HUES64 (cell line): ENCODE results near the gene OR10H1. TPM values are rescaled to one million over a fixed set of nuclear protein-coding genes. Genes with fewer than 3 reads are reported as not detected.
"Not testable (repeated sequence)": the region's sequence is repeated elsewhere in the genome, so short reads cannot be mapped to it uniquely, and the experiment has no call there.

Experiments
- H3K27ac ChIP-seq: 2 replicates; pipeline ENCODE4 v1.7.0; 2013; ENCODE audit warnings: low read depth, low read length, inconsistent platforms
- H3K27me3 ChIP-seq: 2 replicates; pipeline ENCODE4 v1.6.1; 2013; ENCODE audit warnings: mild to moderate bottlenecking, low read length; ENCODE audit not compliant: insufficient read depth
- H3K36me3 ChIP-seq: 2 replicates; pipeline ENCODE4 v1.6.1; 2013; ENCODE audit warnings: mild to moderate bottlenecking, low read length; ENCODE audit not compliant: insufficient read depth
- H3K4me1 ChIP-seq: 2 replicates; pipeline ENCODE4 v1.6.1; 2013; ENCODE audit warnings: mild to moderate bottlenecking, low read length, moderate library complexity; ENCODE audit not compliant: insufficient read depth
- H3K4me3 ChIP-seq: 2 replicates; pipeline ENCODE4 v1.5.1; 2013; ENCODE audit warnings: mild to moderate bottlenecking, low read length, moderate library complexity
- H3K9ac ChIP-seq: 2 replicates; pipeline ENCODE4 v1.6.1; 2013; ENCODE audit warnings: mild to moderate bottlenecking, low read depth, low read length
- H3K9me3 ChIP-seq: 2 replicates; pipeline ENCODE4 v1.6.1; 2013; ENCODE audit warnings: low read depth, low read length; ENCODE audit not compliant: insufficient read depth
- whole genome bisulfite sequencing: fragments of 150-250, 120-280 bp; methylation state at CpG from one replicate; pipeline ENCODE4 v1.1.7; 2013; ENCODE audit warnings: missing lambda C conversion rate; 5-methylcytosine and 5-hydroxymethylcytosine counted together
- polyA plus RNA-seq, 2 experiments: library from polyadenylated mRNA; stranded (reverse); fragments of 50-300 nt; gene quantifications; one replicate each; pipeline ENCODE4 v1.2.3, GENCODE V29; 2013

Gene OR10H1, protein sequence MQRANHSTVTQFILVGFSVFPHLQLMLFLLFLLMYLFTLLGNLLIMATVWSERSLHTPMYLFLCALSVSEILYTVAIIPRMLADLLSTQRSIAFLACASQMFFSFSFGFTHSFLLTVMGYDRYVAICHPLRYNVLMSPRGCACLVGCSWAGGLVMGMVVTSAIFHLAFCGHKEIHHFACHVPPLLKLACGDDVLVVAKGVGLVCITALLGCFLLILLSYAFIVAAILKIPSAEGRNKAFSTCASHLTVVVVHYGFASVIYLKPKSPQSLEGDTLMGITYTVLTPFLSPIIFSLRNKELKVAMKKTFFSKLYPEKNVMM
- polyA plus RNA-seq (2013, experiment 1 of 2), result not detected
- polyA plus RNA-seq (2013, experiment 2 of 2), result not detected

DNA sequence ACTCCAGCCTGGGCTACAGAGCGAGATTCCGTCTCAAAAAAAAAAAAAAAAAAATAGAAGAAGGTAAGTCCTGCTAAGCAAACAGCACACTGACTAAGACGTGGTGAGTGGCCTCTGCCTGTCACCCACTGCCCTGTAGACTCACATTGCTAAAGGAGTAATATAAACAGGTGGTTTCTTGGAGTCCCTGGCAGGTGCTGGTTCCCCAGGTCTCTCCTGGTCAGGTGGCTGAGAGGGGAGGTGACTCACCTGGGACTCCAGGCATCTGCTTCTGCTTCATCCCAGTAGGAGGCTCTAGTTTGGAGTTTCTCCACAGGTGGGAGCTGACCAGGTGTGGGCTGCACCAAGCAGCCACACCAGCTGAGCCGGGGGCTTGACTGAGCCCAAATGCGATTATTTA lies at the start of gene OR10H1:
OR10H1 (minus strand) TSS at position 359 of the 400 bp plus-strand sequence. CDS start 7,627 bp downstream, outside the sequence.
- Histone ChIP-seq H3K4me1 (no peaks in the 10 kb centered on the region), H3K9me3 (peaks cover 87% of the 10 kb centered on the region), H3K9ac (no peak within 1 kb of the TSS), H3K36me3 (no peaks in the 10 kb centered on the region), H3K4me3 (no peak within 1 kb of the TSS), H3K27me3 (no peaks in the 10 kb centered on the region), H3K27ac (no peak within 1 kb of the TSS)
- 72% methylated on average over 5 of the region's 5 CpGs for WGBS

DNA sequence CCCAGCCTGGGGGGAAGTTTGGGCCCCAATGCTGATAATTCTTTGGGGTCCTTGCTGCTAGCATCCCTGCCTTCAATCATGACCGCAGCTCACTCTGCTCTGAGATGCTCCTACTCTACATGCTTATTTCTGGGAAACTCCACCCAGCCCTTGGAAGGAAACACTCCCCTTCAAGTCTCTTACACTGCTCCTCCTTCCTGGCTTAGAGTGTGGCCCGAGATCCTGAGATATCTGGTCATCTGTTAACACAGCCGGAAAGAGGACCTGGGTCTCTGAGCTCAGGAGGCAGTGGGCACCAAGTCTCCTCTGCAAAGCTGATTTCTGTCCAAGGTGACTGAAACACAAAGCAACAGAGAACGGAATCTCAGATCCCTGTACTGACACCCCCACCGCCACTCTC lies 49.4 kb upstream of the OR10H1 start:
- H3K4me3 ChIP-seq, result no peak overlapping the region
- 77% methylated on average over 5 of the region's 5 CpGs for WGBS
- H3K27ac ChIP-seq, result no peak overlapping the region
- no peaks in the 10 kb centered on the region for H3K36me3 ChIP-seq
- H3K27me3 ChIP-seq, result no peaks in the 10 kb centered on the region
- H3K9ac ChIP-seq, result no peak overlapping the region
- H3K9me3 ChIP-seq, result peaks cover 79% of the 10 kb centered on the region
- no peaks in the 10 kb centered on the region for H3K4me1 ChIP-seq

DNA sequence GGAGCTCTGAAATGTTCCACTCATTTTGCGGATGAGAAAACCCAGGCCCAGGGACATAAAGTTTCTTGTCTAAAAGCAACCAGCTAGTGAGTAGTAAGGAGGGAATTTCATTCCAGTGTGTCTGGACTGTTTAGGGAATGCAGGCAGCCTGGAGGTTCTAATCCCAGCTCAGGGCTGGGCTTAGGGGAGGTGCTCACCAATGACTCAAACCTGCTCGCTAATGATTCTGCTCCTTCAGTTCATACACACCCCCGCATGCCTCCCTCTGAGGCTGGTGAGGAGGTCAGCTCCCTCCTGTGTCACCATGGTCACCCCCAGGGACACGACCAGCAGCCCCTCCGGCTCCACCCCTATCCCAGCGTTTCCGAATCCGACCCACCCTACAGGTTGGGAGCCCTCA lies 47.8 kb upstream of the OR10H1 start:
- H3K27me3 ChIP-seq, result no peaks in the 10 kb centered on the region
- no peak overlapping the region for H3K27ac ChIP-seq
- H3K36me3 ChIP-seq, result no peaks in the 10 kb centered on the region
- H3K9me3 ChIP-seq, result peaks cover 78% of the 10 kb centered on the region
- H3K4me3 ChIP-seq, result no peak overlapping the region
- H3K9ac ChIP-seq, result no peak overlapping the region
- no peaks in the 10 kb centered on the region for H3K4me1 ChIP-seq
- 89% methylated on average over 8 of the region's 8 CpGs for WGBS

DNA sequence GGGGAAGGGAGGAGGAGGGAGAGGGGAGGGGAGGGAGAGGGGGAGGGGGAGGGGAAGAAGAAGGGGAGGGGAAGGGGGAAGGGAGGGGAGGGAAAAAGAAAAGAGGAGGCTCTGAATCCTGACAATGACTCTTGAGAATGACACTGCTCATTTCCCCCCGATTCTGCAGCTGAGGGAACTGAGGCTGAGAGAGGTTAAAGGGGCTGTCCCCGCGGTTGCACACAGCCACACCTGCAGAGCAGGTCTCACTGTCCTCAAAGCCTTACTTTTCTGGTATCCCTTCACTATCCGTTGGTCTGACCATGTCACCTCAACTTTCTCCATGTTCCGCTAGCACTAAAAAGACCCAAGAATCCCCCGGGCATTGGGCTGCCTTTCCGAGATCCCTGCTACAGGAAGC lies 47.0 kb upstream of the OR10H1 start:
- Histone ChIP-seq H3K36me3 (no peaks in the 10 kb centered on the region), H3K27ac (no peak overlapping the region), H3K4me3 (no peak overlapping the region), H3K4me1 (no peaks in the 10 kb centered on the region), H3K27me3 (no peaks in the 10 kb centered on the region), H3K9ac (no peak overlapping the region), H3K9me3 (peaks cover 80% of the 10 kb centered on the region)
- WGBS, result 72% methylated on average over 7 of the region's 7 CpGs

DNA sequence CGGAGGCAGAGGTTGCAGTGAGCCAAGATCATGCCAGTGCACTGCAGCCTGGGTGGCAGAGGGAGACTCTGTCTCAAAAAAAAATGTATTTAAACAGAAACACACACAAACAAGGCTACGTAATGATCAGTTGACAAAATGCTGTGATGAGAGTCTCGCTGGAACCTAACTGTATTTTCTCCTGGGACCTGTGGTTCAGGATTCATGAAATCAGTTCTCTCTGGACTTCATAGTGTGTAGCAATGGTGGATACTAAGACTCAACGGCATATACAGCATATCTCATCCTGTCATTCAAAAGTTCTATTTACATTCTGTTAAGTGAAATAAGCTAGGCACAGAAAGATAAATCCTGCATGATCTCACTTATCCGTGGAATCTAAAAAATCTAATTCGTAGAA lies 45.1 kb upstream of the OR10H1 start:
- Histone ChIP-seq H3K27me3 (no peaks in the 10 kb centered on the region), H3K36me3 (no peaks in the 10 kb centered on the region), H3K4me3 (no peak overlapping the region), H3K9me3 (peaks cover 69% of the 10 kb centered on the region), H3K4me1 (no peaks in the 10 kb centered on the region), H3K9ac (no peak overlapping the region), H3K27ac (no peak overlapping the region)
- 69% methylated on average over 5 of the region's 6 CpGs for WGBS

DNA sequence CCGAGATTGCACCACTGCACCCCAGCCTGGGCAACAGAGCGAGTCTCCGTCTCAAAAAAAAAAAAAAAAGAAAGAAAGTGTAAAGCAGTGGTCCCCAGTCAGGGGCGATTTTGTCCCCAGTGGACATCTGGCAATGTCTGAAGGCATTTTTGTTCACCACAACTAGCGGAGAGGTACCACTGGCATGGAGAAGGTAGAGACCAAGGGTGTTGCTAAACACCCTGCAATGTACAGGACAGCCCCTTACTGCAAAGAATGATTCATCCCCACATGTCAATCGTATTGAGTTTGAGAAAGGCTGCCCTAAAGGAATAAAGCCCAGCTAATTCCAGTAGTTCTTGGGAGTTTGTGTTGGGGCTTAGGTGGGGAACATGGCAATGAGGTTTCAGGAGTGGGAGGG lies 43.7 kb upstream of the OR10H1 start:
- no peaks in the 10 kb centered on the region for H3K27me3 ChIP-seq
- no peak overlapping the region for H3K9ac ChIP-seq
- H3K36me3 ChIP-seq, result no peaks in the 10 kb centered on the region
- WGBS, result 72% methylated on average over 6 of the region's 6 CpGs
- H3K4me1 ChIP-seq, result no peaks in the 10 kb centered on the region
- H3K4me3 ChIP-seq, result no peak overlapping the region
- peaks cover 64% of the 10 kb centered on the region for H3K9me3 ChIP-seq
- H3K27ac ChIP-seq, result no peak overlapping the region

DNA sequence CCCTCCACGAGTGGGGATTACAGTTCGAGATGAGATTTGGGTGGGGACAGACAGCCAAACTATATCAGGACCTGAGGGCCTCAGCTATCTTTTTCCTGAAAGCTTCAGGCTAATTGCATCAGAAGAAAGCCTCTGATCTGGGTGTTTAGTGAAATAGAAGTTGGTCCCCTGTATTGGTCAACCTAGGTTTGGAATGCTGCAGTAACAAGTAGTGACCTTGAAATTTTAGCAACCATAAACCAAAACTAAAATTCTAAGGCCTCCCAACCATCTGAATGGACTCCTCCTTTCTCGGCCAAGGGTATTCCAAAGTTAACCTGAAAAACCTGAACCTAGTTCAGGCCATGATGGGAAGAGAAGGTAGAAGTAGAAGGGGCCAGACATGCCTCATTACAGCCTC lies 34.9 kb upstream of the OR10H1 start:
- 58% methylated on average over 2 of the region's 3 CpGs for WGBS
- peaks cover 74% of the 10 kb centered on the region for H3K9me3 ChIP-seq
- no peaks in the 10 kb centered on the region for H3K4me1 ChIP-seq
- H3K27me3 ChIP-seq, result no peaks in the 10 kb centered on the region
- H3K36me3 ChIP-seq, result no peaks in the 10 kb centered on the region
- H3K27ac ChIP-seq, result no peak overlapping the region
- H3K9ac ChIP-seq, result no peak overlapping the region
- H3K4me3 ChIP-seq, result no peak overlapping the region

DNA sequence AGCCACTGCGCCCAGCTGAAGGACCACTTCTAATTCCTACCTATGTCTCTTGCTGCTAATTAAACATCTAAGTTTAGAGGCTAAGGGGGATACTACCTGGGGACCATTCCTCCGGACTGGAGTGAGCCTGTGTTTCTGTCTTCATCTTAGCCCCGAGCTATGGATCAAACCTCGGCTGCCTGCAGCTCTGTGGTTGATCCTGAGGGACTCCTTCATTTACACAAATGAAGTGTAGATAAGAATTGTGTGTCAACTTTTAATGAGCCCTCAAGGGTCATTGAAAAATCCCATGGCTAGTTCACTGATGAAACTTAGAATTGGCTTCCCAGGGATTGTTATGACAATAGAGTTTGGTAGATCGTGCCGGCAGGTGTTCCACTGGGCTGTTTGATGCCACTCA lies 31.5 kb upstream of the OR10H1 start:
- 68% methylated on average over 6 of the region's 6 CpGs for WGBS
- Histone ChIP-seq H3K36me3 (no peaks in the 10 kb centered on the region), H3K27me3 (no peaks in the 10 kb centered on the region), H3K9ac (no peak overlapping the region), H3K9me3 (peaks cover 81% of the 10 kb centered on the region), H3K27ac (no peak overlapping the region), H3K4me3 (no peak overlapping the region), H3K4me1 (no peaks in the 10 kb centered on the region)

DNA sequence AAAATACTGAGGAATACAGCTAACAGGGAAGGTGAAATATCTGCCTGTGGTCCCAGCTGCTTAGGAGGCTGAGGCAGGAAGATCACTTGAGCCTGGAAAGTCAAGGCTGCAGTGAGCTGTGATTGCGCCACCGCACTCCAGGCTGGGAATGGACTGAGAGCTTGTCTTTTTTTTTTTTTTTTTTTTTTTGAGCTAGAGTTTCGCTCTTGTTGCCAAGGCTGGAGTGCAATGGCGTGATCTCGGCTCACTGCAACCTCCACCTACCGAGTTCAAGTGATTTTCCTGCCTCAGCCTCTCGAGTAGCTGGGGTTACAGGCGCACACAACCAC lies 28.4 kb upstream of the OR10H1 start:
- not testable (repeated sequence) for H3K27me3 ChIP-seq, H3K27ac ChIP-seq, H3K4me3 ChIP-seq, H3K36me3 ChIP-seq, H3K4me1 ChIP-seq, H3K9ac ChIP-seq
- peaks cover 74% of the 10 kb centered on the region for H3K9me3 ChIP-seq
- 72% methylated on average over 8 of the region's 8 CpGs for WGBS

DNA sequence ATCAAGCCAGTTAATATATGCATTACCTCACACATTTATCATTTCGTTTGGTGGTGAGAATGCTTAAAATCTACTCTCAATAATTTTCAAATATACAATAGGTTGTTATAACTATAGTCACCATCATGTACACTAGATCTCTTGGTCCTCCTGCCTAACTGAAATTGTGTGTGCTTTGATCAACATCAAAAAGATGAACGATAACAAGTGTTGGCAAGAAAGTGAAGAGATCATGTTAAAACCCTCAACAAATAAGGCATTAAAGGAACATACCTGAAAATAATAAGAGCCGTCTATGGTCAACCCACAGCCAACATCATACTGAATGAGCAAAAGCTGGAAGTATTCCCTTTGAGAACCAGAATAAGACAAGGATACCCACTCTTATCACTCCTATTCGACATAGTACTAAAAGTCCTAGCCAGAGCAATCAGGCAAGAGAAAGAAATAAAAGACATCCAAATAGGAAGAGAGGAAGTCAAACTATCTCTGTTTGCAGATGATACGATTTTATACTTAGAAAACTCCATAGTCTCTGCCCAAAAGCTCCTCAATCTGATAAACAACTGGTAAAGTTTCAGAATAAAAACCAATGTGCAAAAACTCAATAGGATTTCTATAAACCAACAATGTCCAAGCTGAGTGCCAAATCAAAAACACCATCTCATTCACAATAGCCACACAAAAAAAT lies 27.9 kb upstream of the OR10H1 start:
- Histone ChIP-seq H3K27ac (no peak overlapping the region), H3K9ac (no peak overlapping the region), H3K27me3 (no peaks in the 10 kb centered on the region), H3K4me3 (no peak overlapping the region), H3K36me3 (no peaks in the 10 kb centered on the region), H3K9me3 (peaks cover 76% of the 10 kb centered on the region), H3K4me1 (no peaks in the 10 kb centered on the region)
- WGBS, result 82% methylated on average over 3 of the region's 5 CpGs

DNA sequence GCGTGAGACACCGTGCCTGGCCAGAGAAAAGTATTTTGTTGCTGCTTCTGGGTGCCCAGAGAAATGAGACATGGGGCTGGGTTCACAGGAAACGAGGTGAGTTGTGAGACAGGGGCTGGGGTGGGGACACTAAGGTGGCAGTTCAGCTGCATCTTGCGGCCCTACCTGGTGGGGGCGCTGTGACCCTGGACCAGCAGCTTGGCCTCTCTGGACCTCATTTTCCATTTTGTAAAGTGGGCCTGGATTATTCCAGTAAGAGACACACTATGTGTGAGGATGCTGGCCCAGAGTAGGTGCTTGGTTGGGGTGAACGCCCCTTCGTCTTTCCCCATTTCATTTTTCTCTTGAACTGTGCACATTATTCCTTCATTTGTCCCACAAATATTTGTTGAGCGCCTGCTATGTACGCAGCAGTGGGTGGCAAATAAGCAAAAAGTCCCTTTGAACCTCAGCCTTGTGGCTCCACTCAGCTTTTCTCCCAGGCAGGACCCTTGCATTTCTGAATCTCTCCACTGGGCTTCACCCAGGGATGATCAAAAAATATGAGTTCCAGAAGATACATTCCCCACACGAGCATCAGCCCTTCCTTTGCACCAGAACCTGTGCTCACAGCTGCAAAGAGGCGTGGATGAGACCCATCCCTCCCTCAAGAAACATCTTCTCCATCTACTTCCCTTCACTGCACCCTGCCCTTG lies 26.6 kb upstream of the OR10H1 start:
- 76% methylated on average over 11 of the region's 11 CpGs for WGBS
- Histone ChIP-seq H3K9me3 (peaks cover 76% of the 10 kb centered on the region), H3K4me1 (no peaks in the 10 kb centered on the region), H3K27ac (no peak overlapping the region), H3K27me3 (no peaks in the 10 kb centered on the region), H3K9ac (no peak overlapping the region), H3K4me3 (no peak overlapping the region), H3K36me3 (no peaks in the 10 kb centered on the region)
